Calu3 (cell line): ENCODE data around the gene RAB3IP. TPM values are rescaled to one million over a fixed set of nuclear protein-coding genes. Genes with fewer than 3 reads are reported as not detected.

ENCODE experiments used
- BruUV-seq: library from RNA; stranded (reverse); fragments of 400-500 nt; replicated peaks from 2 replicates; lab custom pipeline; 2021; lab: Mats Ljungman, UMichigan
- CTCF ChIA-PET: fragments of 300-600 bp; sonication (Branson Sonifier 250); formaldehyde crosslinking; loops from one replicate; lab custom pipeline; 2022; ENCODE audit warnings: antibody characterized with exemption; lab: Charles Lee
- DNase-seq: peaks from one replicate; pipeline ENCODE4 v3.0.0; 2022
- H3K27ac Mint-ChIP-seq: one replicate; pipeline ENCODE4 v1.8.0; 2022; ENCODE audit warnings: mixed read lengths; ENCODE audit not compliant: unreplicated experiment
- H3K27me3 Mint-ChIP-seq: one replicate; pipeline ENCODE4 v1.8.0; 2022; ENCODE audit warnings: mixed read lengths; ENCODE audit not compliant: unreplicated experiment
- H3K36me3 Mint-ChIP-seq: one replicate; pipeline ENCODE4 v1.8.0; 2022; ENCODE audit warnings: mild to moderate bottlenecking, moderate library complexity, mixed read lengths; ENCODE audit not compliant: insufficient read depth, unreplicated experiment
- H3K4me1 Mint-ChIP-seq: one replicate; pipeline ENCODE4 v1.8.0; 2022; ENCODE audit warnings: mild to moderate bottlenecking, low read depth, mixed read lengths; ENCODE audit not compliant: unreplicated experiment
- H3K4me3 Mint-ChIP-seq: one replicate; pipeline ENCODE4 v1.8.0; 2022; ENCODE audit warnings: mild to moderate bottlenecking, low read depth, moderate library complexity, mixed read lengths; ENCODE audit not compliant: unreplicated experiment
- H3K9me3 Mint-ChIP-seq: one replicate; pipeline ENCODE4 v1.8.0; 2022; ENCODE audit warnings: low read depth, mixed read lengths; ENCODE audit not compliant: unreplicated experiment
- intact Hi-C: fragments of 100-400 bp; cut with micrococcal nuclease; formaldehyde crosslinking; loops from one replicate; pipeline ENCODE4 v1.10.0; 2022; ENCODE audit not compliant: unreplicated experiment
- total RNA-seq: library from RNA; stranded (reverse); gene quantifications from 2 replicates; pipeline ENCODE4 v1.2.3, GENCODE V29; 2022
- TF ChIP-seq, protein P1 (sequence below): fragments of 200-600 bp; IDR thresholded peaks from one replicate; pipeline ENCODE4 v1.8.0; 2022; ENCODE audit warnings: antibody characterized with exemption; ENCODE audit not compliant: unreplicated experiment

The RAB3IP gene
- total RNA-seq, 1 experiment from 2014 or later = 101 TPM

DNA sequence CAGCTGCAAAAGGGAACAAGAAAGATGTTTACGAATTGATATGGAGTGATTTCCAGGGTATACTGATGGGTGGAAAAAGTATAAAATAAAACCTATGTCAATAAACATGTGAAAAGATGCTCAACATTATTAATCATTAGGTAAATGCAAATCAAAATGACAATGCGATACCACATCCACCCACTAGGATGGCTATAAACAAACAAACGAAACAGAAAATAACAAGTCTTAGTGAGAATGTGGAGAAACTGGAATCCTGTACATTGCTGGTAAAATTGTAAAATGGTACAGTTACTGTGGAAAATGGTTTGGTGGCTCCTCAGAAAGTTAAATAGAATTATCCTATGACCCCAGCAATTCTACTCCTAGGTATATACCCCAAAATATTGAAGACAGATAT lies 30.0 kb upstream of the RAB3IP start:
- intact Hi-C loops = no loop called here
- Mint-ChIP-seq H3K4me1 (peaks cover 6% of the 10 kb centered on the region), H3K27ac (no peak overlapping the region), H3K9me3 (no peaks in the 10 kb centered on the region), H3K27me3 (no peaks in the 10 kb centered on the region), H3K36me3 (no peaks in the 10 kb centered on the region), H3K4me3 (no peak overlapping the region)
- TF ChIP-seq, protein P1, sequence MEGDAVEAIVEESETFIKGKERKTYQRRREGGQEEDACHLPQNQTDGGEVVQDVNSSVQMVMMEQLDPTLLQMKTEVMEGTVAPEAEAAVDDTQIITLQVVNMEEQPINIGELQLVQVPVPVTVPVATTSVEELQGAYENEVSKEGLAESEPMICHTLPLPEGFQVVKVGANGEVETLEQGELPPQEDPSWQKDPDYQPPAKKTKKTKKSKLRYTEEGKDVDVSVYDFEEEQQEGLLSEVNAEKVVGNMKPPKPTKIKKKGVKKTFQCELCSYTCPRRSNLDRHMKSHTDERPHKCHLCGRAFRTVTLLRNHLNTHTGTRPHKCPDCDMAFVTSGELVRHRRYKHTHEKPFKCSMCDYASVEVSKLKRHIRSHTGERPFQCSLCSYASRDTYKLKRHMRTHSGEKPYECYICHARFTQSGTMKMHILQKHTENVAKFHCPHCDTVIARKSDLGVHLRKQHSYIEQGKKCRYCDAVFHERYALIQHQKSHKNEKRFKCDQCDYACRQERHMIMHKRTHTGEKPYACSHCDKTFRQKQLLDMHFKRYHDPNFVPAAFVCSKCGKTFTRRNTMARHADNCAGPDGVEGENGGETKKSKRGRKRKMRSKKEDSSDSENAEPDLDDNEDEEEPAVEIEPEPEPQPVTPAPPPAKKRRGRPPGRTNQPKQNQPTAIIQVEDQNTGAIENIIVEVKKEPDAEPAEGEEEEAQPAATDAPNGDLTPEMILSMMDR = peak; percentile 15
- DNase-seq = no peak
- BruUV-seq = no TSS peak
- CTCF ChIA-PET = no interaction called here

DNA sequence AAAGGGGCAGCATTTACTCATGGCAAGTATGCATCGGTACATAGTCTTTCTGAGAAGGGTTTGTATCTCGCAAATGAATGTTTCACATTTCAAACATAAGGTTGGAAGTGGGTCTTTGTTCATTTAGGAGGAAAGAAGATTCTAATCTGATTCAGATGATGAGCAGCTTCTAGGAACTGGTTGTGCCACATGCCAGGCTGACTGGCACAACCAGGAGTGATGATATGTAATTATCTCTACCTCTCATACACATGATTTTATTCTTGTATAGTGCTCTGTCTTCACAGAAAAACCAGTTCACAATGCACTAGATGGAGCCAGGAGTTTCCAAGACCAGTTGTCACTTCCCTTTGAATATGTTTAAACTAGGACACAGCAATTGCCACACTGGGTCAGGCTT lies 25.8 kb upstream of the RAB3IP start:
- Mint-ChIP-seq H3K4me1 (peaks cover 6% of the 10 kb centered on the region), H3K9me3 (no peaks in the 10 kb centered on the region), H3K27me3 (no peaks in the 10 kb centered on the region), H3K36me3 (no peaks in the 10 kb centered on the region), H3K27ac (no peak overlapping the region), H3K4me3 (no peak overlapping the region)
- DNase-seq = no peak
- TF ChIP-seq, protein P1 = no peak
- intact Hi-C loops = no loop called here
- CTCF ChIA-PET = no interaction called here
- no TSS peak for BruUV-seq

DNA sequence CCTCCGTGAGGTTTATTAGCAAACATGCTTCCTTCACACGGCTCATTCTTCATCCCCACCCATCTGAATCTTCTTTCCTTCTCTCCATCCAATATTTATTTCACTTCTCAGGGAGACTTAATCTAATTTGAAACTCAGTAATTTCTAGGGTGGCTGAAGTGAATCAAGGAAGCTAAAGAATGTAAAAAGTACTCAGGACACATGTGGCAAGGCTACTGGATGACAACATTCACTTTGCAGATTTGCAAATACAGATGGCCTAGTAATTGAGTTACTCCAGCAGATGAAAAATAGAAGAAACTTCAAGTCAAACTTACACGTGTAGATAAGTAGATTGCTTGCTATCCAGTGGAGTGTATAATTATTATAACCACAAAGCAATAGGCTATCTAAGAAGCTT lies 24.1 kb upstream of the RAB3IP start:
- CTCF ChIA-PET = no interaction called here
- Mint-ChIP-seq H3K4me1 (peaks cover 6% of the 10 kb centered on the region), H3K9me3 (no peaks in the 10 kb centered on the region), H3K27me3 (no peaks in the 10 kb centered on the region), H3K4me3 (no peak overlapping the region), H3K36me3 (no peaks in the 10 kb centered on the region), H3K27ac (no peak overlapping the region)
- TF ChIP-seq, protein P1 = no peak
- no TSS peak for BruUV-seq
- intact Hi-C loops = no loop called here
- no peak for DNase-seq

DNA sequence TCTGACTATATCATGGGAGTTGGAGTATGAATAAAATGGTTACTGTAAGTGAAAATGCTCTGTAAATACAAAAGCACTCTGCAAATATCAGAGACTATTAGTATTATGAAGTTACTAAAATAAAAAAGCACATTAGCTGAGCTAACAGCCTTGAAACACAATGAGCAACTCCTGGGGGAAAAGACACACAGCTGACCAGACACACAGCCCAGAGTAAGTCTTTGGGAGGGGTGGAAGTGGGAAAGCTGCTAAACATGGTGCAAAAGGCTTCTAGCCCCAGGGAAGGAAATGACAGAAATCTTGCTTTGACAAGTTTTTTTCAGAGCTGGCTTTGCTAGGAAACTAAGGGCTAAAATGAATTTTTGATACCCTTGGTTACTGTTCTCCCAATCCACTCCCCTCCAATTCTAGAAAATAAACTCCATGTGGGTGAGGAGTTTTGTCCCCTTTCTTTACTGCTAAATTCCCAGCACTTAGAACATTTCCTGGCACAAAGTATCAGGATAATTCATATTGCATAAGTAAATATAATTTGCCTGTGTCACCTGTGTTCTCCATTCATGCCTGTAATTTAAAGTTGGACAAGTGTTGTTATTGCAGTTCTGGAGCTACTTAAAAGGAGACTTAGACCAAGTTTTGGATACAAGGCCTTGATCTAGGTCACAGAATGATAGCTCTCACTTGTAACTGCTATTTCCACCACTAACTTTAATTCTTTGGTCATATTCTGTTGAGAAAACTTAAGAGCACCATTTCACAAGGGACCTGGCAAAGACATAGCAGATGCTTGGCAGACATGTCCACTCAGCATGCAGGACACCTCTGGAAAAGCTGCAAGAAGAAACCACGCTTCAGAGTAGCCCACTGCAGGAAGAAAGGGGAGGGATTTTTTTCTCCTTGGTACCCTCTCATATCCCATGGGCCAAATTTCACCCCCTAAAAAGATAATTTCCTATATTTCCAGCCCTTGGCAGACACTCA lies 19.0 kb upstream of the RAB3IP start:
- DNase-seq = no peak
- no peaks in the 10 kb centered on the region for H3K9me3 Mint-ChIP-seq
- H3K27me3 Mint-ChIP-seq = no peaks in the 10 kb centered on the region
- no peak overlapping the region for H3K27ac Mint-ChIP-seq
- BruUV-seq = no TSS peak
- H3K4me1 Mint-ChIP-seq = no peaks in the 10 kb centered on the region
- CTCF ChIA-PET = interaction anchor here (1.5 kb wide), 1 partner anchor 15 kb away, joined by 5 read pairs; no protein-coding TSS in a partner anchor
- no peaks in the 10 kb centered on the region for H3K36me3 Mint-ChIP-seq
- TF ChIP-seq, protein P1 = no peak
- intact Hi-C loops = no loop called here
- no peak overlapping the region for H3K4me3 Mint-ChIP-seq
